ENCODE measurements around the gene PDE4DIP.
"Not testable (repeated sequence)": the region's sequence is repeated elsewhere in the genome, so short reads cannot be mapped to it uniquely, and the experiment has no call there.

GRCh38 chr1:148869634-148869961 lies 25.4 kb downstream of the PDE4DIP start:
- not testable (repeated sequence) for TF ChIP-seq CTCF (IDR thresholded peaks at IDR 0.05; ENCODE audit: low read depth, low read length, missing input control); REST (IDR thresholded peaks at IDR 0.05); RAD21 (IDR thresholded peaks at IDR 0.05); MAX (IDR thresholded peaks at IDR 0.05); JUND (IDR thresholded peaks at IDR 0.05); ATF3 (IDR thresholded peaks at IDR 0.05); SP1 (IDR thresholded peaks at IDR 0.05)

All from liver (tissue), 3 donors.